ENCODE measurements around the gene DAAM2. TPM values are rescaled to one million over a fixed set of nuclear protein-coding genes. Genes with fewer than 3 reads are reported as not detected.

DAAM2 gene
- total and polyA plus RNA-seq, 4 donors, result 1.9 to 17.0 (median 4.4) TPM

DNA sequence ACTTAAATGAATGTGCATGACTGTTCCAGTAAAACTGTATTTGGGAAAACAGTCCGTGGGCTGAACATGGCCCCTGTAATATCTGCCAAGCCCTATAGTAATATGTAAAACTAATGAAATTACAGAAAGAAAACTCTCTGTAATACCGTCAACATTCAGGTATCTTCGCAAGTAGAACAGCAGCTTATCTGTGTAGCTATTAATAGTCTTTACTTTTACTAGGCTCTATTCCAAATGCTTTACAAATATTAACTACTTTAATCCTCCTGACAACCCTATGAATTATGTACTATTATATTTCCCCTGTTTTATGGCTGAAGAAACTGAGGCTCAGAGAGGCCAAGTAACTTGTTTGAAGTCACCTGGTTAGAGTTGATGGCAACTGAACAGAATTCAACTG is 57.1 kb downstream of the DAAM2 start (continued):
- TF ChIP-seq EGR1 (IDR thresholded peaks at IDR 0.05; ENCODE audit: low read depth in 2 of 2), result no peak
- no peak for TF ChIP-seq GABPA (IDR thresholded peaks at IDR 0.05 in 1 of 2, conservative IDR thresholded peaks at IDR 0.05 in 1 of 2)
- TF ChIP-seq RXRA (IDR thresholded peaks at IDR 0.05), result no peak
- TF ChIP-seq, protein P1, sequence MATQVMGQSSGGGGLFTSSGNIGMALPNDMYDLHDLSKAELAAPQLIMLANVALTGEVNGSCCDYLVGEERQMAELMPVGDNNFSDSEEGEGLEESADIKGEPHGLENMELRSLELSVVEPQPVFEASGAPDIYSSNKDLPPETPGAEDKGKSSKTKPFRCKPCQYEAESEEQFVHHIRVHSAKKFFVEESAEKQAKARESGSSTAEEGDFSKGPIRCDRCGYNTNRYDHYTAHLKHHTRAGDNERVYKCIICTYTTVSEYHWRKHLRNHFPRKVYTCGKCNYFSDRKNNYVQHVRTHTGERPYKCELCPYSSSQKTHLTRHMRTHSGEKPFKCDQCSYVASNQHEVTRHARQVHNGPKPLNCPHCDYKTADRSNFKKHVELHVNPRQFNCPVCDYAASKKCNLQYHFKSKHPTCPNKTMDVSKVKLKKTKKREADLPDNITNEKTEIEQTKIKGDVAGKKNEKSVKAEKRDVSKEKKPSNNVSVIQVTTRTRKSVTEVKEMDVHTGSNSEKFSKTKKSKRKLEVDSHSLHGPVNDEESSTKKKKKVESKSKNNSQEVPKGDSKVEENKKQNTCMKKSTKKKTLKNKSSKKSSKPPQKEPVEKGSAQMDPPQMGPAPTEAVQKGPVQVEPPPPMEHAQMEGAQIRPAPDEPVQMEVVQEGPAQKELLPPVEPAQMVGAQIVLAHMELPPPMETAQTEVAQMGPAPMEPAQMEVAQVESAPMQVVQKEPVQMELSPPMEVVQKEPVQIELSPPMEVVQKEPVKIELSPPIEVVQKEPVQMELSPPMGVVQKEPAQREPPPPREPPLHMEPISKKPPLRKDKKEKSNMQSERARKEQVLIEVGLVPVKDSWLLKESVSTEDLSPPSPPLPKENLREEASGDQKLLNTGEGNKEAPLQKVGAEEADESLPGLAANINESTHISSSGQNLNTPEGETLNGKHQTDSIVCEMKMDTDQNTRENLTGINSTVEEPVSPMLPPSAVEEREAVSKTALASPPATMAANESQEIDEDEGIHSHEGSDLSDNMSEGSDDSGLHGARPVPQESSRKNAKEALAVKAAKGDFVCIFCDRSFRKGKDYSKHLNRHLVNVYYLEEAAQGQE (IDR thresholded peaks at IDR 0.05), result no peak

DNA sequence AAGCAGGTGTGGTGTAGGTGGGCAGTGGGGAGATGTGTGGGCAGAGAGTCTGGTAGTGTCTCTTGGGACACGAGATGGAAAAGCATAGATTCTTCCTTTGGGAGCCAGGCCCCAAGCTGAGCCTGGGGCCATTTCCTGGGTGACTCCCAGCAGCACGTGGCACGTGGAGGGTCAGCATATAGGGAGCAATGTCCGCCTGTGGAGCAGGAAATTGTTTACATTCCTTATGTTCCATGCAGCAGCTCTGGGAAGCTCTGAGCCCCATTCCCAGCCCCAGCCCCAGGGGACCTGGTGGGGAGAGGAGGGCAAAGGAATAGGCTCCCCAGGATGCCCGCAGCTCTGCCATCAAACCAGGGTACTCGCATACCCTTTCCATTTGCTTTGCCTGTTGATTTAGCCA is 57.6 kb downstream of the DAAM2 start:
- no peaks in the 10 kb centered on the region for H3K4me1 ChIP-seq (ENCODE audit: control insufficient read depth in 4 of 4, insufficient read depth in 4 of 4, low read length in 3 of 4)
- no peaks in the 10 kb centered on the region for H3K9me3 ChIP-seq (ENCODE audit: control insufficient read depth in 4 of 4, low read length in 3 of 4)
- no peak overlapping the region for H3K27ac ChIP-seq (ENCODE audit: low read depth in 1 of 2, low read length in 2 of 2)
- no peak for TF ChIP-seq RAD21 (IDR thresholded peaks at IDR 0.05)
- TF ChIP-seq RXRA (IDR thresholded peaks at IDR 0.05), result peak in 1 of 2 donors; percentile 35
- 75% methylated on average over 6 of the region's 6 CpGs for WGBS
- no peaks in the 10 kb centered on the region for H3K36me3 ChIP-seq (ENCODE audit: control insufficient read depth in 4 of 4, insufficient read depth in 3 of 4, low read depth in 1 of 4, low read length in 3 of 4)
- no peak for DNase-seq (ENCODE audit: low spot score)
- no peaks in the 10 kb centered on the region for H3K27me3 ChIP-seq (ENCODE audit: control insufficient read depth in 4 of 4, insufficient read depth in 4 of 4, low read length in 3 of 4)
- H3K9ac ChIP-seq (ENCODE audit: low read depth in 1 of 2, low read length in 2 of 2), result no peak overlapping the region
- H3K4me3 ChIP-seq (ENCODE audit: low read depth in 1 of 3, low read length in 3 of 3), result no peak overlapping the region

DNA sequence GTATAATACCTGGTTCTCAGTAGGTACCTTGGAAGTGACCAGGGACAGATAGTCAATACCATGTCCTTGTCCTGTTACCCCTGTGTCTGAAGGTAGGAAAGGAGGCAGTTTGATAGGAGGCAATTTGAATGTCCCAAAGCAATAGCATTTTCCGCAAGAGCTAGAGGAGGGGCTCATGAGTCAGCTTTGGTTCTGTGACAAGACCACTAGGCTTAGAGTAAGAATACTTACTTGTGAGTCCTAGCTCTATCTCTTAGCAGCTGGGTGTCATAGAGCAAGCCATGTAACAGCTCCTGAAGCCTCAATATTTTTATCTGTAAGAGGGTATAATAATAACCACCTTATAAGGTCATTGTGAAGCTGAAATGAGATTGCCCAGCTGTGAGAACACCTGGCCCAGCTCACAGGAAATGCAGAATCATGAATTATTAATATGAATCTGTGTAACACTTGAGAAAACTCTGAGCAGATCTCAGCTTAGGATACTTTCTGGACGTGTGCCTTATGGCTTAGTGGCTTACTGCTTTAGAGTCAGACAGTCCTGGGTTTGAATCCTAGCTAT is 58.6 kb downstream of the DAAM2 start:
- H3K9me3 ChIP-seq (ENCODE audit: control insufficient read depth in 4 of 4, low read length in 3 of 4), result no peaks in the 10 kb centered on the region
- H3K4me3 ChIP-seq (ENCODE audit: low read depth in 1 of 3, low read length in 3 of 3), result no peak overlapping the region
- H3K27ac ChIP-seq (ENCODE audit: low read depth in 1 of 2, low read length in 2 of 2), result no peak overlapping the region
- no peak for DNase-seq (ENCODE audit: low spot score)
- TF ChIP-seq, protein P1 (IDR thresholded peaks at IDR 0.05), result no peak
- no peak for TF ChIP-seq YY1 (IDR thresholded peaks at IDR 0.05)
- H3K27me3 ChIP-seq (ENCODE audit: control insufficient read depth in 4 of 4, insufficient read depth in 4 of 4, low read length in 3 of 4), result no peaks in the 10 kb centered on the region
- 66% methylated on average over 2 of the region's 2 CpGs for WGBS
- H3K36me3 ChIP-seq (ENCODE audit: control insufficient read depth in 4 of 4, insufficient read depth in 3 of 4, low read depth in 1 of 4, low read length in 3 of 4), result no peaks in the 10 kb centered on the region
- no peak overlapping the region for H3K9ac ChIP-seq (ENCODE audit: low read depth in 1 of 2, low read length in 2 of 2)
- no peaks in the 10 kb centered on the region for H3K4me1 ChIP-seq (ENCODE audit: control insufficient read depth in 4 of 4, insufficient read depth in 4 of 4, low read length in 3 of 4)

DNA sequence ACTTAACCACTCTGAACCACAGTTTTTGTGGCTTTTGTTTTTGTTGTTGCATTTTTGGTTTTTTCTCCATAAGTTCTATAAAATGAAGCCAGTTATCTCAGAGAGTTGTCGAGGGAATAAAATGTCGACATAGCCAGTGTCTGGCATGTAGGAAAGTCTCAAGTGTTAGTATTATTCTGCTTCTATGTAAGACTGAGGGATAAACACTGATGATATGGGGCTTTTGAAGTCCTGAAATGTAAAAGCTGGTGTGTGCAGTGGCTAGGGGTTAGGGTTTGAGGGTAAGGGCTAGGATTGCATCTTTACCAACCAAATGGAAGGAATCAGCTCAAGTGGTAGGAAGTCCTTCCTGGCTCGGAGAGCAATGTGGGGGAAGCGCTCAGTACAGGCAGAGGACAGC is 59.2 kb downstream of the DAAM2 start:
- Histone ChIP-seq H3K9ac (ENCODE audit: low read depth in 1 of 2, low read length in 2 of 2) (no peak overlapping the region), H3K4me3 (ENCODE audit: low read depth in 1 of 3, low read length in 3 of 3) (no peak overlapping the region), H3K4me1 (ENCODE audit: control insufficient read depth in 4 of 4, insufficient read depth in 4 of 4, low read length in 3 of 4) (no peaks in the 10 kb centered on the region), H3K27ac (ENCODE audit: low read depth in 1 of 2, low read length in 2 of 2) (no peak overlapping the region), H3K27me3 (ENCODE audit: control insufficient read depth in 4 of 4, insufficient read depth in 4 of 4, low read length in 3 of 4) (no peaks in the 10 kb centered on the region), H3K36me3 (ENCODE audit: control insufficient read depth in 4 of 4, insufficient read depth in 3 of 4, low read depth in 1 of 4, low read length in 3 of 4) (peaks cover 0 to 1% (median 0%) of the 10 kb centered on the region in 4 donors), H3K9me3 (ENCODE audit: control insufficient read depth in 4 of 4, low read length in 3 of 4) (no peaks in the 10 kb centered on the region)
- WGBS, result 88% methylated on average over 4 of the region's 4 CpGs
- no peak for DNase-seq (ENCODE audit: low spot score)
- TF ChIP-seq FOXA2 (IDR thresholded peaks at IDR 0.05) (no peak), TAF1 (conservative IDR thresholded peaks at IDR 0.05) (no peak), EGR1 (IDR thresholded peaks at IDR 0.05; ENCODE audit: low read depth in 2 of 2) (no peak), JUND (IDR thresholded peaks at IDR 0.05) (no peak), RAD21 (IDR thresholded peaks at IDR 0.05) (no peak), FOXA1 (IDR thresholded peaks at IDR 0.05) (no peak), GABPA (IDR thresholded peaks at IDR 0.05 in 1 of 2, conservative IDR thresholded peaks at IDR 0.05 in 1 of 2) (no peak), RXRA (IDR thresholded peaks at IDR 0.05) (no peak), YY1 (IDR thresholded peaks at IDR 0.05) (no peak), HNF4A (conservative IDR thresholded peaks at IDR 0.05) (no peak)
- TF ChIP-seq, protein P2, sequence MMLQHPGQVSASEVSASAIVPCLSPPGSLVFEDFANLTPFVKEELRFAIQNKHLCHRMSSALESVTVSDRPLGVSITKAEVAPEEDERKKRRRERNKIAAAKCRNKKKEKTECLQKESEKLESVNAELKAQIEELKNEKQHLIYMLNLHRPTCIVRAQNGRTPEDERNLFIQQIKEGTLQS (IDR thresholded peaks at IDR 0.05), result no peak
- TF ChIP-seq, protein P3, sequence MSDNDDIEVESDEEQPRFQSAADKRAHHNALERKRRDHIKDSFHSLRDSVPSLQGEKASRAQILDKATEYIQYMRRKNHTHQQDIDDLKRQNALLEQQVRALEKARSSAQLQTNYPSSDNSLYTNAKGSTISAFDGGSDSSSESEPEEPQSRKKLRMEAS (IDR thresholded peaks at IDR 0.05), result no peak
- TF ChIP-seq, protein P4, sequence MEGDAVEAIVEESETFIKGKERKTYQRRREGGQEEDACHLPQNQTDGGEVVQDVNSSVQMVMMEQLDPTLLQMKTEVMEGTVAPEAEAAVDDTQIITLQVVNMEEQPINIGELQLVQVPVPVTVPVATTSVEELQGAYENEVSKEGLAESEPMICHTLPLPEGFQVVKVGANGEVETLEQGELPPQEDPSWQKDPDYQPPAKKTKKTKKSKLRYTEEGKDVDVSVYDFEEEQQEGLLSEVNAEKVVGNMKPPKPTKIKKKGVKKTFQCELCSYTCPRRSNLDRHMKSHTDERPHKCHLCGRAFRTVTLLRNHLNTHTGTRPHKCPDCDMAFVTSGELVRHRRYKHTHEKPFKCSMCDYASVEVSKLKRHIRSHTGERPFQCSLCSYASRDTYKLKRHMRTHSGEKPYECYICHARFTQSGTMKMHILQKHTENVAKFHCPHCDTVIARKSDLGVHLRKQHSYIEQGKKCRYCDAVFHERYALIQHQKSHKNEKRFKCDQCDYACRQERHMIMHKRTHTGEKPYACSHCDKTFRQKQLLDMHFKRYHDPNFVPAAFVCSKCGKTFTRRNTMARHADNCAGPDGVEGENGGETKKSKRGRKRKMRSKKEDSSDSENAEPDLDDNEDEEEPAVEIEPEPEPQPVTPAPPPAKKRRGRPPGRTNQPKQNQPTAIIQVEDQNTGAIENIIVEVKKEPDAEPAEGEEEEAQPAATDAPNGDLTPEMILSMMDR (IDR thresholded peaks at IDR 0.05; ENCODE audit: low read depth, low read length, missing input control), result no peak

Measured in liver (tissue), 9 donors.